GM21367 (cell line): Measurements from ENCODE around the gene CFAP47.
"Not testable (repeated sequence)": the region's sequence is repeated elsewhere in the genome, so short reads cannot be mapped to it uniquely, and the experiment has no call there.

Experiments used
- ATAC-seq: cut with Tn5 transposase; IDR thresholded peaks from one replicate; pipeline ENCODE4 v1.9.1; 2021; ENCODE audit not compliant: unreplicated experiment

CFAP47 gene

GRCh38 chrX:35919536-35920309 is at the start of gene CFAP47:
Gene CFAP47, plus strand, starts transcription at chrX:35919734. Its CDS starts 66 bp downstream, at chrX:35919800.
- ATAC-seq = no peak

DNA sequence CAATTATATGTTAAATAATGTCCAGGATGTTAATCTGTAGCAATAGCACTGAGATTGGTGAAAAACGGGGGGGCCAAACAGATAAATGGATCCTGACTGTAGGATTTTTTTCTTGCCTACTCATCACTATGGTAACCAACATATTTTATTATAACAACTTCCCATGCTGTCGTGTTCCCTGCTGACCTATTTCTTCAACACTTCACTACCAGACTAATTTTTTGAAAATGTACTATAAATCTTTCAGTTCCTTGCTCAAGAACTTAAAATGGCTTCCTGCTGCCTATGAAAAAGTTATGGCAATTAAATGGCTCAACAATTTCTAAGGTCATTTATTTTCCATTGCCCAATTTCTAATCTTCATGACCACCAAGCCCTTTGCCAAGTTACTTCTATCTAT is 38.9 kb upstream of the CFAP47 start:
- ATAC-seq = no peak

GRCh38 chrX:35886135-35886534 is 33.4 kb upstream of the CFAP47 start:
- no peak for ATAC-seq

- ATAC-seq = no peak
Measured at GRCh38 chrX:35890699-35891098, 28.8 kb upstream of the CFAP47 start.

DNA sequence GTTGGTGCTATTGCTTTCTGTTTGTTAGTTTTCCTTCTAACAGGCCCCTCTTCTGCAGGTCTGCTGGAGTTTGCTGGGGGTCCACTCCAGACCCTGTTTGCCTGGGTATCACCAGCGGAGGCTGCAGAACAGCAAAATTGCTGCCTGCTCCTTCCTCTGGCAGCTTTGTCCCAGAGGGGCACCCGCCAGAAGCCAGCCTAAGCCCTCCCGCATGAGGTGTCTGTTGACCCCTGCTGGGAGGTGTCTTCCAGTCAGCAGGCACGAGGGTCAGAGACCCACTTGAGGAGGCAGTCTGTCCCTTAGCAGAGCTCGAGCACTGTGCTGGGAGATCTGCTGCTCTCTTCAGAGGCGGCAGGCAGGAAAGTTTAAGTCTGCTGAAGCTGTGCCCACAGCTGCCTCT is 67.3 kb downstream of the CFAP47 start:
- not testable (repeated sequence) for ATAC-seq

GRCh38 chrX:36007207-36007606 is 87.7 kb downstream of the CFAP47 start:
- no peak for ATAC-seq

- ATAC-seq = no peak
Measured at GRCh38 chrX:36019125-36019524, 99.6 kb downstream of the CFAP47 start.

- no peak for ATAC-seq
Measured at GRCh38 chrX:36035550-36035949, 116.0 kb downstream of the CFAP47 start.

DNA sequence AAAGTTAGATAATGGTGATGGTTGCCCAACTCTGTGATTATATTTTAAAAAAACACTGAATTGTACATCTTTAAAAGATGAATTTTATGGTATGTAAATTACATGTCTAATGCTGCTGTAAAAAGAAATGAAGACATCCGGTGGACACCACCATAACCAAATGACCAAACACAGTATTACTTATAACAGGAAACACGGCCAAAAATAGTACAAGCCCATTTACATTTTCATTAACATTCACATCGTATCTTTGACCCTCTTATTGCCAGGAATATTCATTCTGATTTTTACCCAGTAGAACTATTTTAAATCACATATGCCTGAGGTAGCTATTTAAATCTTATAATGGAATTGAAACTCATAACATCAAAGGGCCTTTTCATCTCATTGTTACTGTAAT is 143.2 kb downstream of the CFAP47 start:
- no peak for ATAC-seq

- no peak for ATAC-seq
Measured at GRCh38 chrX:36071061-36071460, 151.5 kb downstream of the CFAP47 start.

DNA sequence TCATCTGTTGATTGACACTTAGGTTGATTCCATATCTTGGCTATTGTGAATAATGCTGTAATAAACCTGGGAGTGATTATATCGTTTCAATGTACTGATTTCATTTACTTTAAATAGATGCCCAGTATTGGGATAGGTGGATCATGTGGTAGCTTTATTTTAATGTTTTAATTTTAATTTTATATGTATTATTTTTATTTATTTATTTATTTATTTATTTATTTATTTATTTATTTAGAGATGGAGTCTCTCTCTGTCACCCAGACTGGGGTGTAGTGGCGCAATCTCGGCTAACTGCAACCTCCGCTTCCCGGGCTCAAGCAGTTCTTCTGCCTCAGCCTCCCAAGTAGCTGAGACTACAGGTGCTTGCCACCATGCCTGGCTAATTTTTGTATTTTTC is 155.5 kb downstream of the CFAP47 start:
- ATAC-seq = not testable (repeated sequence)

DNA sequence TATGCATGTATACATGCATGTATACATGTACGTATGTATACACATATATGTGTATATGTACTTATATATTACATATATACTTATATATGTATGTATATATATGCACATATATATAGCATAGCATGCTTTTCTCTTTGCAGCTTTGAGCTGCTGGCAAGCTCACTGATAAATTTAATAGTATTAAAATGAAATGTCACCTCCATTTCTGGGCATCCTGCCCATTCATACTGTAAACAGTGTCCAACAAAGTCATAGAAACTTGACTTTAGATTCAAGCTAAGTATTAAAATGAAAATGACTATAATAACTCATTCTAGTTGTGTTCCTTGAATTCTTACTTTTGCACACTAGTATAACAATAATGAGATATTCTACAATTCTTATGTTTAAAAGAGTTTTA is 163.7 kb downstream of the CFAP47 start:
- ATAC-seq = no peak

DNA sequence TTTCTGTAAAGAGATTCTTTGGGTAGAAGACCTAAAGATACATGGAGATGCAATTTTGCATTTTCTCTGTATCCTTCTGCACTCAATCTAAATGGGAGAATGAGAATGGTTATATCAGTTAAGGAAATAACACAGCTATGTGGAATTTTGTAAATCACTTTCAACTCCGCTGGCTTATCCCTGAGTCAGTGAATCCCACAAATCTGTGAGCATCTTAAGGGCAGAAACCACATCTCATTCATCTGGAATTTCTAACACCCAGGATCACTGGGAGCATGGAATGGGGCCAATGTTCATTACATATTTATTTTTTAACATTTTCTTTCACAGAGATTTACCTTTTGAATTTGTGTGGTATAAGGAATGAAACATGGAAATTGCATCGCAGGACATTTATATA is 167.8 kb downstream of the CFAP47 start:
- no peak for ATAC-seq

- not testable (repeated sequence) for ATAC-seq
Measured at GRCh38 chrX:36088939-36089338, 169.4 kb downstream of the CFAP47 start.

DNA sequence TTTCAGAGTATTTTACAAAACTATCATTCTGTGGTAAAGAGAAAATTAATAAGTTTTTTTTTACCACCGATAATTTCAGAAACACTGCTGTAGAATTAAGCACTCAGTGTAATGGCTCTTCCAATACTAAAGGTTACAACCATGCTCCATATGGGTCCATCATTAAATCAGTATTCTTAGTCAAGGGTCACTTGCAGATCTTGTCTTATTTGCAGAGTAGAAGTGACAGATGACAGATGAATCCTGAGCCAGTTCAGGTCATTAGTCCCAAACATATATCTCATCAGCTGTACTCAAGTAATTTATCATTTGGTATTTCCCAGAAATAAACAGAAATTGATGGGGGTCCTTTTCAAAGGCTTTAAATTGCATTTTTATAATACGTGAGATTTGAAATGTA is 182.9 kb downstream of the CFAP47 start:
- ATAC-seq = no peak

- ATAC-seq = no peak
Measured at GRCh38 chrX:36116222-36116621, 196.7 kb downstream of the CFAP47 start.

GRCh38 chrX:36159254-36159653 is 239.7 kb downstream of the CFAP47 start:
- no peak for ATAC-seq

DNA sequence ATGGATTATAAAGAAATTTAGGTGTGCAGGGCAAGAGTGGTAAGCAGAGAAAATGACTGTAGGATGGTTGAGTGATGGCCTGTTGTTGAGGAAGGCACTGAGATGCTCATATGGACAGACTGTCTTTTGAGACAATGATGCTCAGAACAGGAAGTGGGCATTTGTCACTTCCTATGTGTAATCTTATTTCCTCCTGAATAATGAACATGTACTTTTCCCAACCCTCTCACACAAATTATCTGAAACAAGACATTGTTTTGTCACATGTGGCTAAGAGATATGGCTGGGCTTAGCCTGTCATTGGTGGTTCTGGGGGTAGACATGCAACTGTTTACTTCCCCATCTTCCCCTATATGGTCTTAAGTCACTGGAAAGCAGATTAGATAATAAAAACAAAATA is 240.5 kb downstream of the CFAP47 start:
- no peak for ATAC-seq

GRCh38 chrX:36198575-36198974 is 279.0 kb downstream of the CFAP47 start:
- no peak for ATAC-seq

- ATAC-seq = no peak
Measured at GRCh38 chrX:36199928-36200327, 280.4 kb downstream of the CFAP47 start.

DNA sequence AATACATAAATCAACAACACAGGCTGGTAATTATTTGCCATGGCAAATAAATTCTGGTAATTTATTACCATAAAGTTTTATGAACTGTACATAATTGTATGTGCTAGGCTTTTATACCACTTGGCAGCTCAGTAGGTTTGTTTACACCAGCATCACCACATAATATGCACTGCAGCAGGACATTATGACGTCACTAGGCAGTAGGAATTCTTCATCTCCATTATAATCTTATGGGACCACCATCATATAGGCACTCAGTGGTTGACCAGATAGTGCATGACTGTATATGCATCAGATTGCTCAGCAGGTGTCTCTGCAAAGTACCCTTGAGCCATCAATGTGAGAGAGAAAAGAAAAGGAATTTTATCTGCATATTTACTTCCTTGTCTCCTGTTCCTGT is 295.4 kb downstream of the CFAP47 start:
- ATAC-seq = no peak

DNA sequence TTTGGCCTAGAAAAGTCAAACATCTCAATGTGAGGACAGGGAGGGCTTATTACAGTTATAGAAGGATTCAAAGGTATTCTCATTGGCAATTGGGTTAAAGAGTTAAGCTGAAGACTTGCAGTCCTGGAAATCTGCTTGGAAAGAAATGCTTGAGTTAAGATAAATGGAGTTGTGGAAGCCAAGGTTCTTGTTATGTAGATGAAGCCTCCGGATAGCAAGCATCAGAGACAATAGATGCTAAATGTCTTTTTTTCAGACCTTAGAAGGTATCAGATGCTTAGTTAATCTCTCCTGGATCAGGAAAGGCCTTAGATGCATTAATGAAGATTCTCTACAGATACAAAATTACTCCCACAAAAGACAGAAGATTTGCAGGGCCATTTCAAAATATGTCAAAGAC is 299.3 kb downstream of the CFAP47 start:
- no peak for ATAC-seq
